Liver (tissue), 9 donors: ENCODE data around the gene F13A1. TPM values are rescaled to one million over a fixed set of nuclear protein-coding genes. Genes with fewer than 3 reads are reported as not detected.

ENCODE experiments used
- DNase-seq: peaks from one replicate; pipeline ENCODE4 v3.0.0-alpha.2; 2017; ENCODE audit warnings: low spot score
- H3K27ac ChIP-seq, 2 donors: one replicate each; pipeline ENCODE4 v1.7.0; 2013; ENCODE audit warnings: inconsistent platforms in 2 of 2, low read length in 2 of 2, control low read depth in 1 of 2, low read depth in 1 of 2, mild to moderate bottlenecking in 1 of 2
- H3K27me3 ChIP-seq, 4 donors: one replicate each; pipeline versions ENCODE4 v1.6.1 to v1.7.0; 2013; ENCODE audit warnings: low read length in 3 of 4, inconsistent platforms in 1 of 4, mild to moderate bottlenecking in 1 of 4, moderate library complexity in 1 of 4; ENCODE audit not compliant: control insufficient read depth in 4 of 4, insufficient read depth in 4 of 4
- H3K36me3 ChIP-seq, 4 donors: one replicate each; pipeline versions ENCODE4 v1.6.1 to v1.7.0; 2013; ENCODE audit warnings: low read length in 3 of 4, mild to moderate bottlenecking in 3 of 4, low read depth in 1 of 4, moderate library complexity in 1 of 4; ENCODE audit not compliant: control insufficient read depth in 4 of 4, insufficient read depth in 3 of 4
- H3K4me1 ChIP-seq, 4 donors: one replicate each; pipeline versions ENCODE4 v1.6.1 to v1.7.0; 2013; ENCODE audit warnings: low read length in 3 of 4, mild to moderate bottlenecking in 3 of 4, moderate library complexity in 1 of 4; ENCODE audit not compliant: control insufficient read depth in 4 of 4, insufficient read depth in 4 of 4
- H3K4me3 ChIP-seq, 3 donors: one replicate each; pipeline versions ENCODE4 v1.6.1 to v1.7.0; 2013; ENCODE audit warnings: low read length in 3 of 3, control low read depth in 1 of 3, low read depth in 1 of 3, mild to moderate bottlenecking in 1 of 3
- H3K9ac ChIP-seq, 2 donors: one replicate each; pipeline ENCODE4 v1.7.0; 2013; ENCODE audit warnings: low read length in 2 of 2, mild to moderate bottlenecking in 2 of 2, moderate library complexity in 2 of 2, control low read depth in 1 of 2, low read depth in 1 of 2
- H3K9me3 ChIP-seq, 4 donors: one replicate each; pipeline versions ENCODE4 v1.6.1 to v1.7.0; 2013; ENCODE audit warnings: low read length in 3 of 4; ENCODE audit not compliant: control insufficient read depth in 4 of 4
- ATF3 ChIP-seq: IDR thresholded peaks from 2 replicates; pipeline ENCODE4 v1.6.1; 2016; ENCODE audit warnings: antibody characterized with exemption
- EGR1 ChIP-seq, 2 donors: IDR thresholded peaks; 2 replicates each; pipeline ENCODE4 v1.6.1; 2016 to 2018; ENCODE audit warnings: antibody characterized with exemption in 2 of 2, low read depth in 2 of 2
- FOXA2 ChIP-seq: IDR thresholded peaks from 2 replicates; pipeline ENCODE4 v1.6.1; 2016; ENCODE audit warnings: antibody characterized with exemption
- GABPA ChIP-seq, 2 donors: IDR thresholded peaks in 1 of 2; conservative IDR thresholded peaks in 1 of 2; 2 replicates each; pipeline ENCODE4 v1.6.1; 2016; ENCODE audit warnings: antibody characterized with exemption in 2 of 2, mild to moderate bottlenecking in 1 of 2, moderate library complexity in 1 of 2
- HNF4G ChIP-seq: IDR thresholded peaks from 2 replicates; pipeline ENCODE4 v1.6.1; 2016; ENCODE audit warnings: antibody characterized with exemption
- JUND ChIP-seq, 2 donors: IDR thresholded peaks; 2 replicates each; pipeline ENCODE4 v1.6.1; 2016; ENCODE audit warnings: antibody characterized with exemption in 2 of 2
- NR2F2 ChIP-seq: IDR thresholded peaks from 2 replicates; pipeline ENCODE4 v1.6.1; 2016; ENCODE audit warnings: antibody characterized with exemption
- RAD21 ChIP-seq, 2 donors: IDR thresholded peaks; 2 replicates each; pipeline ENCODE4 v1.6.1; 2016; ENCODE audit warnings: antibody characterized with exemption in 2 of 2, mild to moderate bottlenecking in 2 of 2
- REST ChIP-seq: IDR thresholded peaks from 2 replicates; pipeline ENCODE4 v1.6.1; 2016; ENCODE audit warnings: antibody characterized with exemption, mild to moderate bottlenecking
- RXRA ChIP-seq, 2 donors: IDR thresholded peaks; 2 replicates each; pipeline ENCODE4 v1.6.1; 2017 to 2018; ENCODE audit warnings: antibody characterized with exemption in 2 of 2, mild to moderate bottlenecking in 1 of 2
- SP1 ChIP-seq: IDR thresholded peaks from 2 replicates; pipeline ENCODE4 v1.6.1; 2018; ENCODE audit warnings: antibody characterized with exemption, mild to moderate bottlenecking
- TAF1 ChIP-seq: conservative IDR thresholded peaks from 2 replicates; pipeline ENCODE4 v1.6.1; 2016; ENCODE audit warnings: antibody characterized with exemption, mild to moderate bottlenecking
- WGBS: extraction: QIAGEN DNeasy Blood & Tissue Kit; methylation state at CpG from one replicate; pipeline ENCODE4 v1.1.7; 2013; 5-methylcytosine and 5-hydroxymethylcytosine counted together
- polyA plus RNA-seq, 2 donors: library from polyadenylated mRNA; stranded (reverse) in 1 of 2; unstranded in 1 of 2; fragments of 200-250 nt in 1 of 2; fragments of >200 nt in 1 of 2; fragmentation: Nextera tagmentation in 1 of 2; extraction: Ambion mirVana in 1 of 2; gene quantifications; one replicate each; pipeline versions ENCODE4 v1.2.1 to v1.2.3, GENCODE V29; 2013 to 2015
- total RNA-seq, 2 donors: library from RNA; depleted of rRNA; stranded (reverse); fragments of >200 nt; gene quantifications; one replicate each; pipeline ENCODE4 v1.2.3, GENCODE V29; 2014
- TF ChIP-seq, protein P1 (sequence below): IDR thresholded peaks from 2 replicates; pipeline ENCODE4 v1.6.1; 2016; ENCODE audit warnings: antibody characterized with exemption
- TF ChIP-seq, protein P2 (sequence below): fragments of 150-350 bp; IDR thresholded peaks from 2 replicates; pipeline ENCODE4 v1.5.1; 2017; ENCODE audit warnings: improper control_type of control experiment, low read depth, low read length; ENCODE audit not compliant: missing input control
- TF ChIP-seq, protein P3 (sequence below): IDR thresholded peaks from 2 replicates; pipeline ENCODE4 v1.6.1; 2016; ENCODE audit warnings: antibody characterized with exemption
- donor health status: healthy.
- donor health status: healthy.
- donor health status: healthy.
- donor health status: healthy.
- donor health status: healthy.

Gene F13A1
- total and polyA plus RNA-seq, 4 donors, result 0.46 to 18.3 (median 5.1) TPM

GRCh38 chr6:6283746-6284145 lies 36.7 kb downstream of the F13A1 start:
- Histone ChIP-seq H3K27ac (no peak overlapping the region), H3K36me3 (no peaks in the 10 kb centered on the region), H3K27me3 (no peaks in the 10 kb centered on the region), H3K4me3 (no peak overlapping the region), H3K9me3 (no peaks in the 10 kb centered on the region), H3K9ac (no peak overlapping the region), H3K4me1 (no peaks in the 10 kb centered on the region)
- WGBS, result 81% methylated on average over 2 of the region's 2 CpGs
- no peak for DNase-seq
- TF ChIP-seq TAF1 (no peak), HNF4G (no peak), RAD21 (IDR thresholded peaks at IDR 0.05) (no peak), NR2F2 (no peak), ATF3 (no peak), SP1 (no peak), FOXA2 (no peak), JUND (IDR thresholded peaks at IDR 0.05) (no peak), RXRA (IDR thresholded peaks at IDR 0.05) (no peak)
- TF ChIP-seq, protein P1, sequence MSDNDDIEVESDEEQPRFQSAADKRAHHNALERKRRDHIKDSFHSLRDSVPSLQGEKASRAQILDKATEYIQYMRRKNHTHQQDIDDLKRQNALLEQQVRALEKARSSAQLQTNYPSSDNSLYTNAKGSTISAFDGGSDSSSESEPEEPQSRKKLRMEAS, result no peak
- TF ChIP-seq, protein P2, sequence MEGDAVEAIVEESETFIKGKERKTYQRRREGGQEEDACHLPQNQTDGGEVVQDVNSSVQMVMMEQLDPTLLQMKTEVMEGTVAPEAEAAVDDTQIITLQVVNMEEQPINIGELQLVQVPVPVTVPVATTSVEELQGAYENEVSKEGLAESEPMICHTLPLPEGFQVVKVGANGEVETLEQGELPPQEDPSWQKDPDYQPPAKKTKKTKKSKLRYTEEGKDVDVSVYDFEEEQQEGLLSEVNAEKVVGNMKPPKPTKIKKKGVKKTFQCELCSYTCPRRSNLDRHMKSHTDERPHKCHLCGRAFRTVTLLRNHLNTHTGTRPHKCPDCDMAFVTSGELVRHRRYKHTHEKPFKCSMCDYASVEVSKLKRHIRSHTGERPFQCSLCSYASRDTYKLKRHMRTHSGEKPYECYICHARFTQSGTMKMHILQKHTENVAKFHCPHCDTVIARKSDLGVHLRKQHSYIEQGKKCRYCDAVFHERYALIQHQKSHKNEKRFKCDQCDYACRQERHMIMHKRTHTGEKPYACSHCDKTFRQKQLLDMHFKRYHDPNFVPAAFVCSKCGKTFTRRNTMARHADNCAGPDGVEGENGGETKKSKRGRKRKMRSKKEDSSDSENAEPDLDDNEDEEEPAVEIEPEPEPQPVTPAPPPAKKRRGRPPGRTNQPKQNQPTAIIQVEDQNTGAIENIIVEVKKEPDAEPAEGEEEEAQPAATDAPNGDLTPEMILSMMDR, result no peak

GRCh38 chr6:6282716-6283115 lies 37.7 kb downstream of the F13A1 start:
- H3K27ac ChIP-seq, result no peak overlapping the region
- no peak for TF ChIP-seq REST
- H3K36me3 ChIP-seq, result no peaks in the 10 kb centered on the region
- H3K4me3 ChIP-seq, result no peak overlapping the region
- no peaks in the 10 kb centered on the region for H3K27me3 ChIP-seq
- 57% methylated on average over 1 of the region's 1 CpG for WGBS
- H3K4me1 ChIP-seq, result no peaks in the 10 kb centered on the region
- H3K9me3 ChIP-seq, result no peaks in the 10 kb centered on the region
- DNase-seq, result no peak
- no peak overlapping the region for H3K9ac ChIP-seq

GRCh38 chr6:6277413-6277812 lies 43.0 kb downstream of the F13A1 start:
- 79% methylated on average over 4 of the region's 4 CpGs for WGBS
- H3K27me3 ChIP-seq, result no peaks in the 10 kb centered on the region
- H3K4me3 ChIP-seq, result no peak overlapping the region
- no peaks in the 10 kb centered on the region for H3K4me1 ChIP-seq
- H3K9me3 ChIP-seq, result no peaks in the 10 kb centered on the region
- H3K36me3 ChIP-seq, result no peaks in the 10 kb centered on the region
- H3K9ac ChIP-seq, result no peak overlapping the region
- DNase-seq, result no peak
- H3K27ac ChIP-seq, result no peak overlapping the region
- no peak for TF ChIP-seq RAD21 (IDR thresholded peaks at IDR 0.05)
- TF ChIP-seq, protein P1, result no peak
- TF ChIP-seq, protein P3, sequence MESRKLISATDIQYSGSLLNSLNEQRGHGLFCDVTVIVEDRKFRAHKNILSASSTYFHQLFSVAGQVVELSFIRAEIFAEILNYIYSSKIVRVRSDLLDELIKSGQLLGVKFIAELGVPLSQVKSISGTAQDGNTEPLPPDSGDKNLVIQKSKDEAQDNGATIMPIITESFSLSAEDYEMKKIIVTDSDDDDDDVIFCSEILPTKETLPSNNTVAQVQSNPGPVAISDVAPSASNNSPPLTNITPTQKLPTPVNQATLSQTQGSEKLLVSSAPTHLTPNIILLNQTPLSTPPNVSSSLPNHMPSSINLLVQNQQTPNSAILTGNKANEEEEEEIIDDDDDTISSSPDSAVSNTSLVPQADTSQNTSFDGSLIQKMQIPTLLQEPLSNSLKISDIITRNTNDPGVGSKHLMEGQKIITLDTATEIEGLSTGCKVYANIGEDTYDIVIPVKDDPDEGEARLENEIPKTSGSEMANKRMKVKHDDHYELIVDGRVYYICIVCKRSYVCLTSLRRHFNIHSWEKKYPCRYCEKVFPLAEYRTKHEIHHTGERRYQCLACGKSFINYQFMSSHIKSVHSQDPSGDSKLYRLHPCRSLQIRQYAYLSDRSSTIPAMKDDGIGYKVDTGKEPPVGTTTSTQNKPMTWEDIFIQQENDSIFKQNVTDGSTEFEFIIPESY, result no peak
- no peak for TF ChIP-seq RXRA (IDR thresholded peaks at IDR 0.05)
- TF ChIP-seq, protein P2, result no peak
- no peak for TF ChIP-seq TAF1
- TF ChIP-seq EGR1 (IDR thresholded peaks at IDR 0.05; ENCODE audit: low read depth in 2 of 2), result no peak
- no peak for TF ChIP-seq HNF4G
- TF ChIP-seq GABPA (IDR thresholded peaks at IDR 0.05 in 1 of 2, conservative IDR thresholded peaks at IDR 0.05 in 1 of 2), result no peak
- no peak for TF ChIP-seq NR2F2
- no peak for TF ChIP-seq FOXA2
